HCT116 (cell line): Measurements from ENCODE around the gene ACACA. TPM values are rescaled to one million over a fixed set of nuclear protein-coding genes. Genes with fewer than 3 reads are reported as not detected.

Experiments used
- ATAC-seq: fragments of 200-7000 bp; cut with Tn5 transposase; 2 replicates; pipeline ENCODE4 v1.9.1; 2020; ENCODE audit warnings: mild to moderate bottlenecking, moderate library complexity
- BruUV-seq: library from RNA; stranded (reverse); fragments of 400-500 nt; replicated peaks from 2 replicates; lab custom pipeline; 2021; lab: Mats Ljungman, UMichigan
- CTCF ChIA-PET: fragments of 300-600 bp; sonication (Branson Sonifier 250); formaldehyde crosslinking; loops from one replicate; lab custom pipeline; 2021; ENCODE audit warnings: antibody characterized with exemption; lab: Charles Lee
- POLR2A ChIA-PET: fragments of 300-600, 350-600 bp; sonication (Branson Sonifier 250); formaldehyde crosslinking; loops from one replicate; lab custom pipeline; 2021; ENCODE audit warnings: antibody characterized with exemption; lab: Charles Lee
- RAD21 ChIA-PET, 2 experiments: fragments of 300-600 bp; sonication (Branson Sonifier 250); formaldehyde crosslinking; loops; one replicate each; lab custom pipeline; 2023; ENCODE audit warnings: low total read pairs in 2 of 2; ENCODE audit not compliant: uncharacterized antibody in 2 of 2, unreplicated experiment in 2 of 2, low non-redundant PET in 1 of 2; lab: Charles Lee
- DNase-seq: peaks from one replicate; pipeline ENCODE4 v3.0.0-alpha.2; 2010; ENCODE audit warnings: low read depth, low spot score
- H2AFZ ChIP-seq: fragments of 200-600 bp; shearing (Covaris generic), sonication (generic); 2 replicates; pipeline ENCODE4 v1.6.1; 2017; ENCODE audit warnings: low read depth, mixed run types, mixed read lengths, antibody characterized with exemption, low read length; ENCODE audit not compliant: poor library complexity, severe bottlenecking
- H3K27ac ChIP-seq: 2 replicates; pipeline ENCODE4 v1.5.1; 2012; ENCODE audit warnings: low read depth, low read length
- H3K27me3 ChIP-seq: fragments of 200-600 bp; sonication (generic); 2 replicates; pipeline ENCODE4 v1.6.1; 2016; ENCODE audit warnings: mixed run types, low read length, mixed read lengths; ENCODE audit not compliant: insufficient read depth
- H3K36me3 ChIP-seq, 2 experiments: fragments of 200-500 bp in 1 of 2; fragments of 200-600 bp in 1 of 2; sonication (Bioruptor generic) in 1 of 2; sonication (generic) in 1 of 2; 2 replicates each; pipeline versions ENCODE4 v1.5.1 to v1.6.1; 2014 to 2016; ENCODE audit warnings: low read length in 2 of 2, inconsistent platforms in 1 of 2, mixed read lengths in 1 of 2, mixed run types in 1 of 2; ENCODE audit not compliant: insufficient read depth in 2 of 2, control insufficient read depth in 1 of 2
- H3K4me1 ChIP-seq, 2 experiments: fragments of 200-600 bp in 1 of 2; sonication (generic) in 1 of 2; 2 replicates each; pipeline versions ENCODE4 v1.5.1 to v1.6.1; 2012 to 2017; ENCODE audit warnings: low read length in 2 of 2, inconsistent platforms in 1 of 2, mild to moderate bottlenecking in 1 of 2, mixed read lengths in 1 of 2, mixed run types in 1 of 2, moderate library complexity in 1 of 2; ENCODE audit not compliant: insufficient read depth in 2 of 2, control insufficient read depth in 1 of 2
- H3K4me2 ChIP-seq: fragments of 200-600 bp; sonication (generic); 2 replicates; pipeline ENCODE4 v1.6.1; 2017; ENCODE audit warnings: mixed run types, low read length, mixed read lengths
- H3K4me3 ChIP-seq, 2 experiments: fragments of 200-600 bp in 1 of 2; sonication (generic) in 1 of 2; replicated peaks in 1 of 2; 2 replicates each; pipeline ENCODE4 v1.5.1; 2011 to 2016; ENCODE audit warnings: low read length in 2 of 2, control low read depth in 1 of 2, low read depth in 1 of 2, mild to moderate bottlenecking in 1 of 2, mixed read lengths in 1 of 2, mixed run types in 1 of 2
- H3K79me2 ChIP-seq: fragments of 200-600 bp; sonication (generic); 2 replicates; pipeline ENCODE4 v1.6.1; 2017; ENCODE audit warnings: mild to moderate bottlenecking, mixed run types, low read length, moderate library complexity, mixed read lengths; ENCODE audit not compliant: insufficient read depth
- H3K9ac ChIP-seq: fragments of 200-600 bp; sonication (generic); 2 replicates; pipeline ENCODE4 v1.6.1; 2016; ENCODE audit warnings: low read length, mixed read lengths
- H3K9me2 ChIP-seq: fragments of 200-600 bp; sonication (generic), shearing (Covaris generic); 2 replicates; pipeline ENCODE4 v1.6.1; 2017; ENCODE audit warnings: mixed run types, mild to moderate bottlenecking, moderate library complexity; ENCODE audit not compliant: insufficient read depth
- H3K9me3 ChIP-seq, 2 experiments: fragments of 200-500 bp in 1 of 2; fragments of 200-600 bp in 1 of 2; sonication (Bioruptor generic) in 1 of 2; sonication (generic) in 1 of 2; 2 replicates each; pipeline ENCODE4 v1.6.1; 2014 to 2017; ENCODE audit warnings: low read length in 2 of 2, mixed read lengths in 2 of 2, inconsistent platforms in 1 of 2, low read depth in 1 of 2, mild to moderate bottlenecking in 1 of 2, mixed run types in 1 of 2, moderate library complexity in 1 of 2; ENCODE audit not compliant: control insufficient read depth in 1 of 2, insufficient read depth in 1 of 2
- H4K20me1 ChIP-seq: fragments of 200-600 bp; sonication (generic), shearing (Covaris generic); 2 replicates; pipeline ENCODE4 v1.6.1; 2017; ENCODE audit warnings: mixed run types, mild to moderate bottlenecking, moderate library complexity; ENCODE audit not compliant: insufficient read depth
- CBX3 ChIP-seq: IDR thresholded peaks from 2 replicates; pipeline ENCODE4 v1.6.1; 2012; ENCODE audit warnings: low read depth
- CTCF ChIP-seq, 3 experiments: fragments of 200-600 bp in 1 of 3; sonication (generic) in 1 of 3; IDR thresholded peaks in 2 of 3; conservative IDR thresholded peaks in 1 of 3; 2 replicates each; pipeline ENCODE4 v1.5.1; 2012 to 2017; ENCODE audit warnings: low read depth in 2 of 3, low read length in 2 of 3, antibody characterized with exemption in 1 of 3, borderline replicate concordance in 1 of 3, control low read depth in 1 of 3, mild to moderate bottlenecking in 1 of 3, mixed read lengths in 1 of 3, mixed run types in 1 of 3, moderate library complexity in 1 of 3; ENCODE audit not compliant: insufficient read depth in 1 of 3
- ELF1 ChIP-seq: IDR thresholded peaks from 2 replicates; pipeline ENCODE4 v1.6.1; 2012; ENCODE audit warnings: low read depth, borderline replicate concordance
- EZH2 ChIP-seq: fragments of 200-600 bp; sonication (generic); IDR thresholded peaks from 2 replicates; pipeline ENCODE4 v1.6.1; 2017; ENCODE audit warnings: antibody characterized with exemption, mixed run types
- FOSL1 ChIP-seq: IDR thresholded peaks from 2 replicates; pipeline ENCODE4 v1.6.1; 2012; ENCODE audit warnings: low read depth
- JUND ChIP-seq: IDR thresholded peaks from 2 replicates; pipeline ENCODE4 v1.6.1; 2012
- MAX ChIP-seq: IDR thresholded peaks from 2 replicates; pipeline ENCODE4 v1.6.1; 2012
- POLR2A ChIP-seq: IDR thresholded peaks from 2 replicates; pipeline ENCODE4 v1.7.0; 2011; ENCODE audit warnings: borderline replicate concordance; ENCODE audit not compliant: insufficient read depth, insufficient read length; ENCODE audit errors: extremely low read depth
- POLR2AphosphoS5 ChIP-seq: IDR thresholded peaks from 2 replicates; pipeline ENCODE4 v1.6.1; 2011; ENCODE audit warnings: mild to moderate bottlenecking, low read depth, low read length, moderate library complexity
- RAD21 ChIP-seq: IDR thresholded peaks from 2 replicates; pipeline ENCODE4 v1.6.1; 2012; ENCODE audit warnings: low read depth, mild to moderate bottlenecking
- SIN3A ChIP-seq: IDR thresholded peaks from 2 replicates; pipeline ENCODE4 v1.6.1; 2012; ENCODE audit warnings: low read depth
- SRF ChIP-seq: IDR thresholded peaks from 2 replicates; pipeline ENCODE4 v1.6.1; 2012; ENCODE audit warnings: low read depth
- YY1 ChIP-seq: IDR thresholded peaks from 2 replicates; pipeline ENCODE4 v1.6.1; 2011; ENCODE audit warnings: low read length, low read depth, moderate library complexity, mild to moderate bottlenecking; ENCODE audit not compliant: insufficient replicate concordance; ENCODE audit errors: extremely low read depth
- ZBTB33 ChIP-seq: IDR thresholded peaks from 2 replicates; pipeline ENCODE4 v1.6.1; 2011; ENCODE audit warnings: mild to moderate bottlenecking, low read length, moderate library complexity; ENCODE audit not compliant: insufficient replicate concordance; ENCODE audit errors: extremely low read depth
- ZFX ChIP-seq: fragments of 450-650 bp; IDR thresholded peaks from 2 replicates; pipeline ENCODE4 v1.6.1; 2017
- ZNF274 ChIP-seq: fragments of 200-500 bp; sonication (Bioruptor generic); IDR thresholded peaks from 2 replicates; pipeline ENCODE4 v1.6.1; 2014; ENCODE audit warnings: mild to moderate bottlenecking, low read depth, low read length, inconsistent platforms
- intact Hi-C: fragments of 100-400 bp; cut with micrococcal nuclease; formaldehyde crosslinking; loops from 2 replicates; pipeline ENCODE4 v1.10.0; 2022
- total RNA-seq: library from RNA; stranded (reverse); gene quantifications from one replicate; pipeline ENCODE4 v1.2.1, GENCODE V29; 2021; ENCODE audit not compliant: unreplicated experiment
- TF ChIP-seq, protein P1 (sequence below): IDR thresholded peaks from 2 replicates; pipeline ENCODE4 v1.6.1; 2012; ENCODE audit warnings: low read depth
- TF ChIP-seq, protein P2 (sequence below): IDR thresholded peaks from 2 replicates; pipeline ENCODE4 v1.6.1; 2012

ACACA gene
- total RNA-seq, 1 experiment from 2014 or later = 161 TPM

GRCh38 chr17:37293770-37294169, 112.9 kb downstream of the ACACA start:
- Histone ChIP-seq H3K4me2 (no peak overlapping the region), H4K20me1 (peaks cover 4% of the 10 kb centered on the region; the same call in 1 of the 2 replicates)
- TF ChIP-seq EZH2 = no peak
- TF ChIP-seq JUND = no peak
- no peak for TF ChIP-seq SRF
- TF ChIP-seq SIN3A = no peak
- TF ChIP-seq YY1 = no peak
- no peak for TF ChIP-seq ELF1
- no peak for TF ChIP-seq ZFX
- TF ChIP-seq ZNF274 = no peak
- TF ChIP-seq, protein P1, sequence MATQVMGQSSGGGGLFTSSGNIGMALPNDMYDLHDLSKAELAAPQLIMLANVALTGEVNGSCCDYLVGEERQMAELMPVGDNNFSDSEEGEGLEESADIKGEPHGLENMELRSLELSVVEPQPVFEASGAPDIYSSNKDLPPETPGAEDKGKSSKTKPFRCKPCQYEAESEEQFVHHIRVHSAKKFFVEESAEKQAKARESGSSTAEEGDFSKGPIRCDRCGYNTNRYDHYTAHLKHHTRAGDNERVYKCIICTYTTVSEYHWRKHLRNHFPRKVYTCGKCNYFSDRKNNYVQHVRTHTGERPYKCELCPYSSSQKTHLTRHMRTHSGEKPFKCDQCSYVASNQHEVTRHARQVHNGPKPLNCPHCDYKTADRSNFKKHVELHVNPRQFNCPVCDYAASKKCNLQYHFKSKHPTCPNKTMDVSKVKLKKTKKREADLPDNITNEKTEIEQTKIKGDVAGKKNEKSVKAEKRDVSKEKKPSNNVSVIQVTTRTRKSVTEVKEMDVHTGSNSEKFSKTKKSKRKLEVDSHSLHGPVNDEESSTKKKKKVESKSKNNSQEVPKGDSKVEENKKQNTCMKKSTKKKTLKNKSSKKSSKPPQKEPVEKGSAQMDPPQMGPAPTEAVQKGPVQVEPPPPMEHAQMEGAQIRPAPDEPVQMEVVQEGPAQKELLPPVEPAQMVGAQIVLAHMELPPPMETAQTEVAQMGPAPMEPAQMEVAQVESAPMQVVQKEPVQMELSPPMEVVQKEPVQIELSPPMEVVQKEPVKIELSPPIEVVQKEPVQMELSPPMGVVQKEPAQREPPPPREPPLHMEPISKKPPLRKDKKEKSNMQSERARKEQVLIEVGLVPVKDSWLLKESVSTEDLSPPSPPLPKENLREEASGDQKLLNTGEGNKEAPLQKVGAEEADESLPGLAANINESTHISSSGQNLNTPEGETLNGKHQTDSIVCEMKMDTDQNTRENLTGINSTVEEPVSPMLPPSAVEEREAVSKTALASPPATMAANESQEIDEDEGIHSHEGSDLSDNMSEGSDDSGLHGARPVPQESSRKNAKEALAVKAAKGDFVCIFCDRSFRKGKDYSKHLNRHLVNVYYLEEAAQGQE = no peak
- no peak for TF ChIP-seq RAD21
- no peak for TF ChIP-seq ZBTB33
- TF ChIP-seq, protein P2, sequence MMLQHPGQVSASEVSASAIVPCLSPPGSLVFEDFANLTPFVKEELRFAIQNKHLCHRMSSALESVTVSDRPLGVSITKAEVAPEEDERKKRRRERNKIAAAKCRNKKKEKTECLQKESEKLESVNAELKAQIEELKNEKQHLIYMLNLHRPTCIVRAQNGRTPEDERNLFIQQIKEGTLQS = no peak
- no peak for TF ChIP-seq POLR2AphosphoS5
- no peak for TF ChIP-seq CTCF (IDR thresholded peaks at IDR 0.05 in 2 of 3, conservative IDR thresholded peaks at IDR 0.05 in 1 of 3; ENCODE audit: borderline replicate concordance in 1 of 3, insufficient read depth in 1 of 3, low read depth in 2 of 3, low read length in 2 of 3)
- no peak for TF ChIP-seq CBX3
- no peak for TF ChIP-seq POLR2A
- no peak for TF ChIP-seq MAX
- no peak for TF ChIP-seq FOSL1
- TF ChIP-seq, all 23 proteins: peak for 0
- Histone ChIP-seq H3K36me3 (no peaks in the 10 kb centered on the region), H3K9me3 (no peaks in the 10 kb centered on the region), H3K4me3 (no peak overlapping the region), H3K27me3 (no peaks in the 10 kb centered on the region), H3K9me2 (no peaks in the 10 kb centered on the region), H3K27ac (no peak overlapping the region), H2AFZ (no peak overlapping the region), H3K79me2 (peaks cover 67% of the 10 kb centered on the region), H3K9ac (no peak overlapping the region), H3K4me1 (peaks cover 21 to 22% of the 10 kb centered on the region in 2 experiments)
- BruUV-seq = no TSS peak
- ChIA-PET POLR2A (no interaction called here), CTCF (no interaction called here), RAD21 (no interaction called here)
- no peak for DNase-seq
- no peak for ATAC-seq
- intact Hi-C loops = no loop called here
